ENCODE measurements around the gene HOXD4. TPM values are rescaled to one million over a fixed set of nuclear protein-coding genes. Genes with fewer than 3 reads are reported as not detected.

The HOXD4 gene
- total RNA-seq, 1 donor from 2014 or later, result not detected

DNA sequence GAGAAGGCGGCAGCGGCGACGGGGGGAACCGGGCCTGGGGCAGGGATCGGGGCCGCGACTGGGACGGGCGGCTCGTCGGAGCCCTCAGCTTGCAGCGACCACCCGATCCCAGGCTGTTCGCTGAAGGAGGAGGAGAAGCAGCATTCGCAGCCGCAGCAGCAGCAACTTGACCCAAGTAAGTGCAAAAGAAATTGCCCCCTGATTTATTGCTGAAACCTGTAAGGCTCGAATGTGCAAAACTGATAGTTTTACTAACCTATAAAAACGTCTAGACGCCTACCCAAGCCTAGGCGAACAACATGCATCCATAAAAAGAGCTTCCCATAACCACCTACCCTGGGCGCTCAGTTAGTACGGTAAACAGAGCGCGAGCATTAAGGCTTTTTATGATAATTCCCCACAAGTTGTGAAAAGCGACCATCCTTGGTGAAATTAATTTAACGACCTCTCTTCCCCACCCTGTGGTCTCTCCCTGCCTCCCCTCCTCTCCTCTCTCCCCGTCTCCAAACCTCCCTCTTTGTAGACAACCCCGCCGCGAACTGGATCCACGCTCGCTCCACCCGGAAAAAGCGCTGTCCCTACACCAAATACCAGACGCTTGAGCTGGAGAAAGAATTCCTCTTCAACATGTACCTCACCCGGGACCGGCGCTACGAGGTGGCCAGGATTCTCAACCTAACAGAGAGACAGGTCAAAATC, 27.8 kb upstream of the HOXD4 start:
- no peak for DNase-seq (ENCODE audit: low spot score)
- H3K36me3 Mint-ChIP-seq (ENCODE audit: low read depth), result peaks cover 7% of the 10 kb centered on the region
- peak overlapping the region; percentile 16 for H3K4me3 Mint-ChIP-seq (ENCODE audit: unreplicated experiment)
- H3K27me3 Mint-ChIP-seq (ENCODE audit: low read depth), result peaks cover 77% of the 10 kb centered on the region
- TF ChIP-seq CTCF (IDR thresholded peaks at IDR 0.05), result no peak
- no peak overlapping the region for H3K27ac Mint-ChIP-seq (ENCODE audit: unreplicated experiment)
- peaks cover 15% of the 10 kb centered on the region for H3K4me1 Mint-ChIP-seq (ENCODE audit: low read depth)
- H3K9me3 Mint-ChIP-seq (ENCODE audit: low read depth), result peaks cover 3% of the 10 kb centered on the region

DNA sequence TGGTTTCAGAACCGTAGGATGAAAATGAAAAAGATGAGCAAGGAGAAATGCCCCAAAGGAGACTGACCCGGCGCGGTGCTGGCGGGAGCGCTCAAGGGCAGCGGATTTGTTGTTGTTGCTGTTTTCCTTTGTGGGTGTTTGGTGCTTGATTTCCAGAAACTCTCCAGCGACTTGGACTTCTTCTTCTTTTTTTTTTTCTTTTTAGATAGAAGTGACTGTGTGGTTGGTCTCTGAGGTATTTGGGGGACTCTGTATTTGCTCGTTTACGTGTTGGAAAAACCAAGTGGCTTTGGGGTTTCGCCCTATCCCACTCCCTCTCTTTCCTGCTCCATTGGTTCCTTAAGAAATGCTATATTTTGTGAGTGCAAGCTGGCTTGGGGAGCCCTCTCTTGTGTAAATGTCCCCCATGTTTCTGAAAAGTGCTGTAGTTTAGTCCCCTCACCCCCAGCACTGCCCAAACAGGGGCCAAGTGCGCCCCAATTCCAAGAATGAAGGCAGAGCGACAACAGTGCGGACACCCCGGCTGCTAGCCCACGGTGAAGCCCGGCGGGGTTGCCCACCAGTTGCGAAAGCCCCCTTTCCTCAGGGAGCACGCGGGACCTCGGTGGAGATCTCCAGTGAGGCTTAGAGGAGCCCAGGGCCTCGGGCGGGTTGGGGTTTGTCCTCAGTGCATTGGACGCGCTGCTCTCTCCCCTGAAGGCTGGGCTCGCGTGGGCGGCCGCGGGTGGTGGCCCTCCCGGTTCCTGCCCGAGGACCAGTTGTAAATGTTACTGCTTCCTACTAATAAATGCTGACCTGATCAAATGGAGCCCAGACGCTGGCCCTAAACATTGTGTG, 27.0 kb upstream of the HOXD4 start:
- H3K4me1 Mint-ChIP-seq (ENCODE audit: low read depth), result peaks cover 21% of the 10 kb centered on the region
- no peak for DNase-seq (ENCODE audit: low spot score)
- peaks cover 76% of the 10 kb centered on the region for H3K27me3 Mint-ChIP-seq (ENCODE audit: low read depth)
- H3K9me3 Mint-ChIP-seq (ENCODE audit: low read depth), result no peaks in the 10 kb centered on the region
- peak overlapping the region; percentile 16 for H3K4me3 Mint-ChIP-seq (ENCODE audit: unreplicated experiment)
- TF ChIP-seq CTCF (IDR thresholded peaks at IDR 0.05), result no peak
- peaks cover 5% of the 10 kb centered on the region for H3K36me3 Mint-ChIP-seq (ENCODE audit: low read depth)
- no peak overlapping the region for H3K27ac Mint-ChIP-seq (ENCODE audit: unreplicated experiment)

GRCh38 chr2:176124947-176125771, 26.2 kb upstream of the HOXD4 start:
- H3K27me3 Mint-ChIP-seq (ENCODE audit: low read depth), result peaks cover 69% of the 10 kb centered on the region
- peaks cover 21% of the 10 kb centered on the region for H3K4me1 Mint-ChIP-seq (ENCODE audit: low read depth)
- H3K27ac Mint-ChIP-seq (ENCODE audit: unreplicated experiment), result no peak overlapping the region
- TF ChIP-seq CTCF (IDR thresholded peaks at IDR 0.05), result no peak
- no peaks in the 10 kb centered on the region for H3K9me3 Mint-ChIP-seq (ENCODE audit: low read depth)
- no peak for DNase-seq (ENCODE audit: low spot score)
- H3K36me3 Mint-ChIP-seq (ENCODE audit: low read depth), result peaks cover 3% of the 10 kb centered on the region
- H3K4me3 Mint-ChIP-seq (ENCODE audit: unreplicated experiment), result no peak overlapping the region

DNA sequence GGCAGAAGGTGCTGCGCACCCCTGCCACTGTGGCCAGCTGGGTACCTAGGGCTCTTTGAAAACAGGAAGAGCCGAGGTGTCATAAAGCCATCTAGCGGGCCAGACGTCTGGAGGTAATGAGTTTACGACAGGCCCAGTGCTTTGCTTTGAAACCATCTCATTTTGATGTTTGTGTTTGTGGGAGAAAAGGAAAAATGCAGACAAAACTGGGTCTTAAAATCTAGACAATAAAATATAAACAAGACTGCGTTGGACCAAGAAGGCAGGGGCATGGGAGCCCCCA, 25.6 kb upstream of the HOXD4 start:
- no peak for TF ChIP-seq CTCF (IDR thresholded peaks at IDR 0.05)
- H3K27me3 Mint-ChIP-seq (ENCODE audit: low read depth), result peaks cover 66% of the 10 kb centered on the region
- DNase-seq (ENCODE audit: low spot score), result no peak
- no peak overlapping the region for H3K27ac Mint-ChIP-seq (ENCODE audit: unreplicated experiment)
- H3K4me1 Mint-ChIP-seq (ENCODE audit: low read depth), result peaks cover 22% of the 10 kb centered on the region
- H3K36me3 Mint-ChIP-seq (ENCODE audit: low read depth), result peaks cover 3% of the 10 kb centered on the region
- H3K9me3 Mint-ChIP-seq (ENCODE audit: low read depth), result no peaks in the 10 kb centered on the region
- no peak overlapping the region for H3K4me3 Mint-ChIP-seq (ENCODE audit: unreplicated experiment)
